DND-41 (cell line): Measurements from ENCODE around the gene DCAF15.
A peak's percentile ranks its signal among the peaks of the same experiment; 100 is the strongest.

Source experiments
- ATAC-seq: fragments of 200-7000 bp; cut with Tn5 transposase; 3 replicates; pipeline ENCODE4 v1.9.1; 2021; ENCODE audit warnings: low read depth; ENCODE audit not compliant: insufficient read depth
- DNase-seq: peaks from one replicate; pipeline ENCODE4 v3.0.0-alpha.2; 2020
- H2AFZ ChIP-seq: 2 replicates; pipeline ENCODE4 v1.6.0; 2012; ENCODE audit warnings: low read depth, low read length
- H3K27ac ChIP-seq: 2 replicates; pipeline ENCODE4 v1.5.1; 2012; ENCODE audit warnings: low read length, inconsistent platforms
- H3K27me3 ChIP-seq: fragments of 200-600 bp; sonication (generic); 2 replicates; pipeline ENCODE4 v1.6.0; 2012; ENCODE audit warnings: low read length, mild to moderate bottlenecking, inconsistent platforms; ENCODE audit not compliant: insufficient read depth, poor library complexity
- H3K36me3 ChIP-seq: 2 replicates; pipeline ENCODE4 v1.5.1; 2012; ENCODE audit warnings: low read length, inconsistent platforms; ENCODE audit not compliant: insufficient read depth
- H3K4me1 ChIP-seq: 2 replicates; pipeline ENCODE4 v1.5.1; 2012; ENCODE audit warnings: mild to moderate bottlenecking, low read length; ENCODE audit not compliant: insufficient read depth
- H3K4me2 ChIP-seq: 2 replicates; pipeline ENCODE4 v1.6.0; 2012; ENCODE audit warnings: mild to moderate bottlenecking, moderate library complexity, low read length, inconsistent platforms; ENCODE audit not compliant: insufficient read depth
- H3K4me3 ChIP-seq, 2 experiments: fragments of 200-600 bp in 1 of 2; shearing (Covaris generic) in 1 of 2; 2 replicates each; pipeline ENCODE4 v1.5.1; 2012 to 2016; ENCODE audit warnings: inconsistent platforms in 2 of 2, low read length in 2 of 2, mild to moderate bottlenecking in 2 of 2, low read depth in 1 of 2, moderate library complexity in 1 of 2
- H3K79me2 ChIP-seq: 2 replicates; pipeline ENCODE4 v1.6.0; 2012; ENCODE audit warnings: low read length, inconsistent platforms; ENCODE audit not compliant: insufficient read depth
- H3K9ac ChIP-seq: 2 replicates; pipeline ENCODE4 v1.6.0; 2012; ENCODE audit warnings: low read depth, mild to moderate bottlenecking, inconsistent platforms, low read length, moderate library complexity
- H3K9me3 ChIP-seq: 2 replicates; pipeline ENCODE4 v1.5.1; 2012; ENCODE audit warnings: low read length, moderate library complexity, mild to moderate bottlenecking, inconsistent platforms; ENCODE audit not compliant: insufficient read depth, severe bottlenecking
- H4K20me1 ChIP-seq: 2 replicates; pipeline ENCODE4 v1.6.0; 2012; ENCODE audit warnings: low read length; ENCODE audit not compliant: insufficient read depth
- EZH2 ChIP-seq: IDR thresholded peaks from 3 replicates; pipeline ENCODE4 v1.6.1; 2012; ENCODE audit warnings: borderline replicate concordance, low read depth, mild to moderate bottlenecking, moderate library complexity, low read length, inconsistent platforms; ENCODE audit not compliant: severe bottlenecking
- TF ChIP-seq, protein P1 (sequence below): IDR thresholded peaks from 2 replicates; pipeline ENCODE4 v1.5.1; 2012; ENCODE audit warnings: borderline replicate concordance, low read length, moderate library complexity, mild to moderate bottlenecking; ENCODE audit not compliant: poor library complexity, severe bottlenecking; ENCODE audit errors: extremely low read depth

DCAF15 gene

DNA sequence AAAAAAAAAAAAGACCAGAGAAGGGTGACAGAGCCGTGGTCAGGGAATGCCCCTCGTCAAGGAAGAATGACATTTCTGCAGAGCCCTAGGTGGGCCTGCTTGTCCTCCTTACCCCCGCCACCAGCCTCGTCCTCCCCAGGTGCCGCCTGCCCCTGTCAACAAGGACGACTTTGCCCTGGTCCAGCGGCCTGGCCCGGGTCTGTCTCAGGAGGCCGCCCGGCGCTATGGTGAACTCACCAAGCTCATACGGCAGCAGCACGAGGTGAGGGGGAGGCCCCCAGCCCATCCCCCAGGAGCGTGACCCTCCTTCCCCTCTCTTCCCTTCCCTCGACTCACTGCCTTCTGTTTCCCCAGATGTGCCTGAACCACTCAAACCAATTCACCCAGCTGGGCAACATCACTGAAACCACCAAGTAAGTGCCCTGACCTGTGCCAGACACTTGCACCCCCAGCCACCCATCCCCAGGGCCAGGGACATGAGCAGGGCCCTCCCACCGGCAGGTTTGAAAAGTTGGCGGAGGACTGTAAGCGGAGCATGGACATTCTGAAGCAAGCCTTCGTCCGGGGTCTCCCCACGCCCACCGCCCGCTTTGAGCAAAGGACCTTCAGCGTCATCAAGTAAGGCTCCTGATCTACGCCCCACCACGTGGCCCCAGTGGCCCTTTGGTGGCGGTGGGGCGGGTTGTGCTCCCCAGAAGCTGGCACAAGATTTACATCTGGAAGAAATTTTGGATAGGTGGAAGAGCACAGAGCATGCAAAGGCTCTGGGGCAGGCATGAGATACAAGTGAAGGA is 28.9 kb upstream of the DCAF15 start:
- Histone ChIP-seq H2AFZ (no peak overlapping the region), H3K4me1 (no peaks in the 10 kb centered on the region), H3K4me3 (no peak overlapping the region), H3K27me3 (no peaks in the 10 kb centered on the region), H3K9me3 (peaks cover 4% of the 10 kb centered on the region), H3K27ac (no peak overlapping the region), H3K36me3 (peaks cover 82% of the 10 kb centered on the region), H3K9ac (no peak overlapping the region), H3K79me2 (no peaks in the 10 kb centered on the region), H4K20me1 (no peaks in the 10 kb centered on the region), H3K4me2 (no peak overlapping the region)
- ATAC-seq (no peak), DNase-seq (no peak)
- no peak for TF ChIP-seq EZH2

DNA sequence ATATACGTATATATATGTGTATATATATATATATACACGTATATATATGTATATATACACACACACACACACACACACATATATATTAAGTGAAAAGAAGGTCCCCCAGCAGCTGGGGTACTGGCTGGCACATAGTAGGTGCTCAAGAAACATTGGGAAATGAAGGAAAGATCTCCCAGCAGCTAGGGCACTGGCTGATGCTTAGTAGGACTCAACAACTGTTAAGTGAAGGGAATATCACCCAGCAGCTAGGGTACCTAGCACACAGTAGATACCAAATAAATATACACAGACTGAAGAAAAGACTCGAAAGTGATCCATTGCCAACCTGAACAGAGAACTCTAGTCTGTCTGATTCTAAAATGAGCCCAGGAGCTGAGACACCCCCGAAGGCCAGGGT is 26.3 kb upstream of the DCAF15 start:
- no peak for TF ChIP-seq EZH2
- TF ChIP-seq, protein P1, sequence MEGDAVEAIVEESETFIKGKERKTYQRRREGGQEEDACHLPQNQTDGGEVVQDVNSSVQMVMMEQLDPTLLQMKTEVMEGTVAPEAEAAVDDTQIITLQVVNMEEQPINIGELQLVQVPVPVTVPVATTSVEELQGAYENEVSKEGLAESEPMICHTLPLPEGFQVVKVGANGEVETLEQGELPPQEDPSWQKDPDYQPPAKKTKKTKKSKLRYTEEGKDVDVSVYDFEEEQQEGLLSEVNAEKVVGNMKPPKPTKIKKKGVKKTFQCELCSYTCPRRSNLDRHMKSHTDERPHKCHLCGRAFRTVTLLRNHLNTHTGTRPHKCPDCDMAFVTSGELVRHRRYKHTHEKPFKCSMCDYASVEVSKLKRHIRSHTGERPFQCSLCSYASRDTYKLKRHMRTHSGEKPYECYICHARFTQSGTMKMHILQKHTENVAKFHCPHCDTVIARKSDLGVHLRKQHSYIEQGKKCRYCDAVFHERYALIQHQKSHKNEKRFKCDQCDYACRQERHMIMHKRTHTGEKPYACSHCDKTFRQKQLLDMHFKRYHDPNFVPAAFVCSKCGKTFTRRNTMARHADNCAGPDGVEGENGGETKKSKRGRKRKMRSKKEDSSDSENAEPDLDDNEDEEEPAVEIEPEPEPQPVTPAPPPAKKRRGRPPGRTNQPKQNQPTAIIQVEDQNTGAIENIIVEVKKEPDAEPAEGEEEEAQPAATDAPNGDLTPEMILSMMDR = no peak
- Histone ChIP-seq H3K4me2 (no peak overlapping the region), H3K27me3 (no peaks in the 10 kb centered on the region), H3K4me1 (no peaks in the 10 kb centered on the region), H2AFZ (no peak overlapping the region), H3K9me3 (peaks cover 1% of the 10 kb centered on the region), H3K4me3 (no peak overlapping the region), H4K20me1 (no peaks in the 10 kb centered on the region; the same call in 1 of the 2 replicates), H3K27ac (no peak overlapping the region), H3K79me2 (no peaks in the 10 kb centered on the region), H3K36me3 (peaks cover 68% of the 10 kb centered on the region), H3K9ac (no peak overlapping the region)
- no peak for DNase-seq
- ATAC-seq = no peak

DNA sequence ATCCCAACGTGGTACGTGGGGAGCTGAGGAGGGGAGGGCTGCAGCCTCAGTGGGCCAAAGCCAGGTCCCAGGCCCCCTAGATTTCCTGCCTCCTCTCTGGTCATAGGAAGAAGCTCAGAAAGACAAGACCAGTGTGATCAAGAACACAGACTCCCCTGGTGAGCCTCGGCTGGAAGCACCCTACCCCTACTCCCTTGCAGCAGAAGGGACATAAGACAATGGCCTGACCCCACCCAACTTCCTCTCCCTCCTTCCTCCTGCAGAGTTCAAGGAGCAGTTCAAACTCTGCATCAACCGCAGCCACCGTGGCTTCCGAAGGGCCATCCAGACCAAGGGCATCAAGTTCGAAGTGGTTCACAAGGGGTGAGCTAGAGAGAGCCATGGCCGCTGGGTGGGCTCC is 25.6 kb upstream of the DCAF15 start:
- Histone ChIP-seq H3K4me3 (no peak overlapping the region), H3K27ac (peak overlapping the region; percentile 26; the same call in 1 of the 2 replicates), H3K27me3 (no peaks in the 10 kb centered on the region), H3K9ac (no peak overlapping the region), H3K79me2 (no peaks in the 10 kb centered on the region), H3K4me2 (no peak overlapping the region), H2AFZ (no peak overlapping the region), H3K9me3 (no peaks in the 10 kb centered on the region), H3K4me1 (no peaks in the 10 kb centered on the region), H3K36me3 (peaks cover 67% of the 10 kb centered on the region), H4K20me1 (no peaks in the 10 kb centered on the region; the same call in 1 of the 2 replicates)
- no peak for TF ChIP-seq EZH2
- TF ChIP-seq, protein P1 = no peak
- DNase-seq = no peak
- no peak for ATAC-seq

DNA sequence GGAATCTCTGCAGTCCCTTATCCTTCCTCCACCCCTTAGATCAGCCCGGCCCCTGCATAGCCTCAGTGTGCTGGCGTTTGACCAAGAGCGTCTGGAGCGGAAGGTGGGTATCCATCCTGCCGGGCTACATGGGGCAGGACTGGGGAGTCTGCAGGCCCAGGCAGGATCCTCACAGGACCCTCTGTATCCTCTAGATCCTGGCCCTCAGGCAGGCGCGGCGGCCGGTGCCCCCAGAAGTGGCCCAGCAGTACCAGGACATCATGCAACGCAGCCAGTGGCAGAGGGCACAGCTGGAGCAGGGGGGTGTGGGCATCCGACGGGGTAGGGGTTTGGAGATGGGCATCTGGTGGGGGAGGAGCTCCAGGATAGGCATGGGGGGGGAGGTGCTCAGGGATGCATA is 23.0 kb upstream of the DCAF15 start:
- Histone ChIP-seq H2AFZ (no peak overlapping the region), H3K9ac (no peak overlapping the region), H3K27ac (no peak overlapping the region), H3K36me3 (peaks cover 48% of the 10 kb centered on the region), H4K20me1 (no peaks in the 10 kb centered on the region; the same call in 1 of the 2 replicates), H3K27me3 (no peaks in the 10 kb centered on the region), H3K4me1 (no peaks in the 10 kb centered on the region), H3K9me3 (no peaks in the 10 kb centered on the region), H3K79me2 (no peaks in the 10 kb centered on the region), H3K4me3 (no peak overlapping the region), H3K4me2 (no peak overlapping the region)
- TF ChIP-seq, protein P1 = no peak
- no peak for TF ChIP-seq EZH2
- DNase-seq = no peak
- no peak for ATAC-seq
